Metanephros (tissue), 1 donor: ENCODE results near the gene KCTD12. TPM values are rescaled to one million over a fixed set of nuclear protein-coding genes. Genes with fewer than 3 reads are reported as not detected.

Experiments used
- total RNA-seq: library from RNA; depleted of rRNA; stranded (reverse); fragments of >200 nt; gene quantifications from one replicate; pipeline ENCODE4 v1.2.3, GENCODE V29; 2014

The KCTD12 gene
- total RNA-seq: 105 TPM

DNA sequence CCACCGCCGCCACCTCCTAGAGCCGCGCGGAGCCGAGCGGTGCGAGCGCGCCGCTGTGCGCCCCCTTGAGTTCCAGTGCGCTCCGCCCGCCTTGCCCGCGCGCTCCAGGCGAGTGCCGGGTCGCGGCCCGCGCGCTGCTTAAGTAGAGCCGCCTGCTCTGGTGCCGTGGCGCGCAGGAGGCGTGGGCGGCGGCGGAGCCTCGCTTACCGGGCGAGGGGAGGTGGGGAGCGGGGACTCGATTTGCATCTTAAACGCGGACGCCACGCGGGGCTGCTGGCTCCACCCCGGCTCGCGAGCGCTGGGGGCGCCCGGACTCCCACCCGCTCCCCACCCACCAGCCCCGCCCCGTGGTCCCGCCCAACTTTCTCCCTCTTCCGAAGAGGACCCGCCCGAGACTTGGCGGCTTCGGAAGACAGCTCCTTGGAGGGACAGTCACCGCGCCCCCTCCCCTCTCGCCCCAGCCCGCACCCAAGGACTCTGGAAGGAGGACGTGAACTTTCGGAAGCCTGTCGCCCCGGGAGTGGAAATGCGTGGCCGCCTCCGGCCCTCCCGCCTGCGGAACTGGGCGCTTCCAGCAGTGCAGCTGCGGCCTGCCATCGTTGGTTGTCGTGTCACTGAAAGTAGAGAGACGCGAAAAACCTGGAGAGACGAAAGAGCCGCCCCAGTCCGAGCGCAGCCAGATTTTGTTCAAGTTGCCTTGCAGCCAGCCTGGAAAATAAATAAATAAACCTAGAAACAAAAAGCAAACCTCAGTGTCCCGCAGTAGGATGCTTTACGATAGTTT lies at the start of gene KCTD12:
Gene KCTD12, minus strand, starts transcription at position 114 of the 784 bp plus-strand sequence. CDS start 257 bp downstream, outside the sequence.

Other genes starting within 250 kb of the KCTD12 start
- gene ACOD1, start 62.1 kb upstream of the KCTD12 start, total RNA-seq: not detected
- gene CLN5, start 105.7 kb upstream of the KCTD12 start, total RNA-seq: 33.3 TPM
- gene FBXL3, start 140.8 kb upstream of the KCTD12 start, total RNA-seq: 76.7 TPM